K562 (cell line): ENCODE results near the gene CCDC171. TPM values are rescaled to one million over a fixed set of nuclear protein-coding genes. Genes with fewer than 3 reads are reported as not detected.

Experiments used
- ATAC-seq: fragments of 200-7000 bp; cut with Tn5 transposase; 3 replicates; pipeline ENCODE4 v1.9.1; 2020; ENCODE audit warnings: moderate library complexity
- BruUV-seq: library from RNA; stranded (reverse); fragments of 400-500 nt; replicated peaks from 2 replicates; lab custom pipeline; 2021; lab: Mats Ljungman, UMichigan
- CTCF ChIA-PET: fragments of 300-600 bp; formaldehyde crosslinking; extraction: SDS; loops from one replicate; lab custom pipeline; 2021; ENCODE audit warnings: low intra/inter-chr PET ratio; lab: Yijun Ruan, JAX
- POLR2A ChIA-PET: fragments of 300-600, 350-650 bp; sonication (Branson Sonifier 250); formaldehyde crosslinking; extraction: SDS; loops from one replicate; lab custom pipeline; 2021; ENCODE audit warnings: antibody characterized with exemption, inconsistent platforms; lab: Yijun Ruan, JAX
- DNase-seq, 4 experiments: peaks; one replicate each; pipeline versions ENCODE4 v3.0.0 to v3.0.0-alpha.2; 2011 to 2018; ENCODE audit warnings: low spot score in 3 of 4, mixed read lengths in 3 of 4; ENCODE audit errors: extremely low read depth in 1 of 4
- FAIRE-seq: peaks from 2 replicates; lab custom pipeline; 2011; peaks lifted over from hg19 to GRCh38; lab: Jason Lieb, UNC
- H2AFZ ChIP-seq: 2 replicates; pipeline ENCODE4 v1.6.0; 2011; ENCODE audit warnings: low read depth, low read length, control low read depth, inconsistent platforms
- H3K27ac ChIP-seq: fragments of 200-600 bp; 3 replicates; pipeline ENCODE4 v1.8.0; 2011; ENCODE audit warnings: low read depth, mild to moderate bottlenecking, control low read depth, inconsistent platforms, low read length, moderate library complexity, mixed read lengths; ENCODE audit errors: extremely low read depth
- H3K27me3 ChIP-seq, 2 experiments: fragments of 300-600 bp in 1 of 2; 2 replicates in 1 of 2; 3 replicates in 1 of 2; pipeline versions ENCODE4 v1.6.0 to v1.8.0; 2011; ENCODE audit warnings: inconsistent platforms in 2 of 2, low read length in 2 of 2, mild to moderate bottlenecking in 1 of 2, mixed read lengths in 1 of 2, moderate library complexity in 1 of 2; ENCODE audit not compliant: control insufficient read depth in 2 of 2, insufficient read depth in 2 of 2
- H3K36me3 ChIP-seq: fragments of 300-600 bp; 3 replicates; pipeline ENCODE4 v1.8.0; 2011; ENCODE audit warnings: mild to moderate bottlenecking, low read length, inconsistent platforms; ENCODE audit not compliant: control insufficient read depth, insufficient read depth
- H3K4me1 ChIP-seq, 2 experiments: fragments of 200-600 bp in 1 of 2; replicated peaks in 1 of 2; 2 replicates in 1 of 2; 3 replicates in 1 of 2; pipeline versions ENCODE4 v1.5.1 to v1.8.0; 2011; ENCODE audit warnings: inconsistent platforms in 2 of 2, low read length in 2 of 2, mild to moderate bottlenecking in 1 of 2, mixed read lengths in 1 of 2, moderate library complexity in 1 of 2; ENCODE audit not compliant: control insufficient read depth in 2 of 2, insufficient read depth in 2 of 2
- H3K4me2 ChIP-seq: 2 replicates; pipeline ENCODE4 v1.6.1; 2011; ENCODE audit warnings: low read length, control low read depth, inconsistent platforms, mixed read lengths; ENCODE audit not compliant: insufficient read depth
- H3K4me3 ChIP-seq: fragments of 200-600 bp; sonication (generic), shearing (Covaris generic); 2 replicates; pipeline ENCODE4 v1.5.1; 2016; ENCODE audit warnings: control low read depth, inconsistent platforms
- H3K79me2 ChIP-seq: fragments of 200-600 bp; 3 replicates; pipeline ENCODE4 v1.8.0; 2011; ENCODE audit warnings: low read length, inconsistent platforms; ENCODE audit not compliant: control insufficient read depth, insufficient read depth
- H3K9ac ChIP-seq, 2 experiments: 2 replicates each; pipeline versions ENCODE4 v1.6.0 to v1.6.1; 2011; ENCODE audit warnings: low read depth in 2 of 2, low read length in 2 of 2, control low read depth in 1 of 2, inconsistent platforms in 1 of 2, mild to moderate bottlenecking in 1 of 2, mixed read lengths in 1 of 2; ENCODE audit not compliant: insufficient read depth in 1 of 2
- H3K9me1 ChIP-seq: one replicate; pipeline ENCODE4 v1.6.0; 2011; ENCODE audit warnings: inconsistent platforms, mild to moderate bottlenecking, low read length, moderate library complexity; ENCODE audit not compliant: control insufficient read depth, insufficient read depth
- H3K9me3 ChIP-seq: replicated peaks from 2 replicates; pipeline ENCODE4 v1.5.1; 2011; ENCODE audit warnings: low read depth, low read length, inconsistent platforms; ENCODE audit not compliant: control insufficient read depth, insufficient read depth
- H4K20me1 ChIP-seq: replicated peaks from 2 replicates; pipeline ENCODE4 v1.6.1; 2011; ENCODE audit warnings: low read length, inconsistent platforms, mixed read lengths; ENCODE audit not compliant: control insufficient read depth, insufficient read depth
- POLR2B ChIP-seq: fragments of 450-650 bp; IDR thresholded peaks from 2 replicates; pipeline ENCODE4 v1.6.1; 2018; ENCODE audit warnings: low read depth; ENCODE audit not compliant: partially characterized antibody
- POLR2H ChIP-seq: IDR thresholded peaks from 2 replicates; pipeline ENCODE4 v1.6.1; 2016; ENCODE audit warnings: missing genetic modification characterization, low read depth, mild to moderate bottlenecking, control low read depth, missing compliant biosample characterization, moderate library complexity
- RAD21 ChIP-seq, 2 experiments: fragments of 250-450 bp in 1 of 2; fragments of 450-650 bp in 1 of 2; sonication (Bioruptor Pico) in 1 of 2; formaldehyde crosslinking in 1 of 2; IDR thresholded peaks in 1 of 2; conservative IDR thresholded peaks in 1 of 2; 2 replicates each; pipeline versions ENCODE4 v1.4.0 to v1.8.0; 2020 to 2022; ENCODE audit warnings: mild to moderate bottlenecking in 2 of 2, moderate library complexity in 1 of 2
- ZNF384 ChIP-seq: IDR thresholded peaks from 2 replicates; pipeline ENCODE4 v1.6.1; 2012; ENCODE audit warnings: low read depth, low read length, improper control_type of control experiment
- WGBS: fragments of 100-300 bp; shearing (Covaris generic); methylation state at CpG from one replicate; pipeline ENCODE4 v1.1.6; 2016; ENCODE audit warnings: low coverage, mixed read lengths; ENCODE audit not compliant: insufficient coverage; ENCODE audit errors: missing lambda C conversion rate; 5-methylcytosine and 5-hydroxymethylcytosine counted together
- in situ Hi-C: fragments of 300-500 bp; cut with MboI; formaldehyde crosslinking; loops from 4 replicates; pipeline ENCODE4 v1.15.0; 2018; ENCODE audit warnings: inconsistent platforms, mixed read lengths
- intact Hi-C: fragments of 100-400 bp; cut with micrococcal nuclease; formaldehyde crosslinking; loops from 2 replicates; pipeline ENCODE4 v1.14.2; 2022
- polyA plus RNA-seq, 8 experiments: library from polyadenylated mRNA; depleted of rRNA in 4 of 8; stranded (reverse) in 5 of 8; unstranded in 3 of 8; fragments of >200 nt; fragmentation: Nextera tagmentation in 2 of 8; fragmentation: Illumina TruSeq in 1 of 8; extraction: Ambion mirVana in 2 of 8; extraction: Trizol in 1 of 8; gene quantifications; 2 replicates each; pipeline versions ENCODE4 v1.2.1 to v1.2.3, GENCODE V29; 2011 to 2014; ENCODE audit warnings: inconsistent platforms in 1 of 8, missing spikeins in 1 of 8
- total RNA-seq, 7 experiments: library from RNA; depleted of rRNA in 6 of 7; stranded (reverse); fragments of >200 nt in 6 of 7; fragmentation: Illumina TruSeq in 2 of 7; extraction: Trizol in 2 of 7; gene quantifications; 2 replicates each; pipeline versions ENCODE4 v1.2.1 to v1.2.3, GENCODE V29; 2011 to 2021; ENCODE audit warnings: low replicate concordance in 1 of 7
- TF ChIP-seq, protein P1 (sequence below): sonication (generic); formaldehyde crosslinking; IDR thresholded peaks from 2 replicates; pipeline ENCODE4 v1.4.0; 2020; ENCODE audit warnings: mild to moderate bottlenecking, missing genetic modification reagents
- TF ChIP-seq, protein P2 (sequence below): fragments of 450-650 bp; conservative IDR thresholded peaks from 2 replicates; pipeline ENCODE4 v1.6.1; 2016; ENCODE audit warnings: missing genetic modification characterization, low read depth, mild to moderate bottlenecking, missing compliant biosample characterization, moderate library complexity

Gene CCDC171
- total and polyA plus RNA-seq, 9 of the 15 experiments (the other 6 are each of a cell fraction or from before 2014, with no cell fraction given): 0.08 to 3.8 (median 0.27) TPM

DNA sequence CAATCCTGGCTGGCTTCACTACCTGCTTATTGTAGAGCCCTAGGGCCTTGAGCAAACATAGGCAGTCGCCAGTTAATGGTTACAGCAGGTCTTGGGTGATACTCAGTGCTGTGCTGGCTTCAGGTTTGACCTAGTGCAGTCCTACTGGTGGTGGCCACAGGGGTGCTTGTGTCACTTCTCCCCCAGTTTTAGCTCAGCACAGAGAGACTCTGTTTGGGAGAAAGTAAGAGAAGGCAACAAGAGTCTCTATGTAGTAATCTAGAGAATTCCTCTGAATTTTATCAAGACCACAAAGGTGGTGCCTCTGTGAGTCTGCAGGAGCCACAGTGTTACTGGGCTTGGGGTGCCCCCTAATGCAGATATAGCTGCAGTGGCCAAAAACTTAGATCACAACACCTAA, 165.6 kb downstream of the CCDC171 start:
- no peak for FAIRE-seq
- DNase-seq: no peak
- no peak overlapping the region for H3K4me3 ChIP-seq
- no peaks in the 10 kb centered on the region for H3K36me3 ChIP-seq
- H3K4me1 ChIP-seq: no peaks in the 10 kb centered on the region
- in situ Hi-C loops (no loop called here), intact Hi-C loops (no loop called here)
- no peaks in the 10 kb centered on the region for H3K27me3 ChIP-seq
- POLR2A ChIA-PET: no interaction called here
- no peak overlapping the region for H2AFZ ChIP-seq
- H3K27ac ChIP-seq: no peak overlapping the region
- H3K9ac ChIP-seq: no peak overlapping the region
- no peak overlapping the region for H3K4me2 ChIP-seq
- no peaks in the 10 kb centered on the region for H3K9me3 ChIP-seq
- no peaks in the 10 kb centered on the region for H4K20me1 ChIP-seq
- CTCF ChIA-PET: no interaction called here
- no CpG with 5 or more reads among the region's 1 CpG for whole genome bisulfite sequencing
- no peak for ATAC-seq
- BruUV-seq: no TSS peak
- H3K9me1 ChIP-seq: no peaks in the 10 kb centered on the region
- no peak for TF ChIP-seq POLR2H (tag)
- no peak for TF ChIP-seq ZNF384
- TF ChIP-seq, protein P1, sequence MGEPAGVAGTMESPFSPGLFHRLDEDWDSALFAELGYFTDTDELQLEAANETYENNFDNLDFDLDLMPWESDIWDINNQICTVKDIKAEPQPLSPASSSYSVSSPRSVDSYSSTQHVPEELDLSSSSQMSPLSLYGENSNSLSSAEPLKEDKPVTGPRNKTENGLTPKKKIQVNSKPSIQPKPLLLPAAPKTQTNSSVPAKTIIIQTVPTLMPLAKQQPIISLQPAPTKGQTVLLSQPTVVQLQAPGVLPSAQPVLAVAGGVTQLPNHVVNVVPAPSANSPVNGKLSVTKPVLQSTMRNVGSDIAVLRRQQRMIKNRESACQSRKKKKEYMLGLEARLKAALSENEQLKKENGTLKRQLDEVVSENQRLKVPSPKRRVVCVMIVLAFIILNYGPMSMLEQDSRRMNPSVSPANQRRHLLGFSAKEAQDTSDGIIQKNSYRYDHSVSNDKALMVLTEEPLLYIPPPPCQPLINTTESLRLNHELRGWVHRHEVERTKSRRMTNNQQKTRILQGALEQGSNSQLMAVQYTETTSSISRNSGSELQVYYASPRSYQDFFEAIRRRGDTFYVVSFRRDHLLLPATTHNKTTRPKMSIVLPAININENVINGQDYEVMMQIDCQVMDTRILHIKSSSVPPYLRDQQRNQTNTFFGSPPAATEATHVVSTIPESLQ (CRISPR knock-in tag): no peak
- TF ChIP-seq, protein P2, sequence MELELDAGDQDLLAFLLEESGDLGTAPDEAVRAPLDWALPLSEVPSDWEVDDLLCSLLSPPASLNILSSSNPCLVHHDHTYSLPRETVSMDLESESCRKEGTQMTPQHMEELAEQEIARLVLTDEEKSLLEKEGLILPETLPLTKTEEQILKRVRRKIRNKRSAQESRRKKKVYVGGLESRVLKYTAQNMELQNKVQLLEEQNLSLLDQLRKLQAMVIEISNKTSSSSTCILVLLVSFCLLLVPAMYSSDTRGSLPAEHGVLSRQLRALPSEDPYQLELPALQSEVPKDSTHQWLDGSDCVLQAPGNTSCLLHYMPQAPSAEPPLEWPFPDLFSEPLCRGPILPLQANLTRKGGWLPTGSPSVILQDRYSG (tag): no peak
- TF ChIP-seq RAD21 (CRISPR knock-in tag; conservative IDR thresholded peaks at IDR 0.05 in 1 of 2, IDR thresholded peaks at IDR 0.05 in 1 of 2): peak in 1 of 2 experiments; percentile 10; a peak in 1 of 4 replicates
- no peak for TF ChIP-seq POLR2B
- no peaks in the 10 kb centered on the region for H3K79me2 ChIP-seq
